Mesothelial cell of epicardium (in vitro differentiated cells): ENCODE measurements around the gene L3MBTL3. TPM values are rescaled to one million over a fixed set of nuclear protein-coding genes. Genes with fewer than 3 reads are reported as not detected.

Experiments used
- DNase-seq, 2 experiments: peaks; one replicate each; pipeline ENCODE4 v3.0.0; 2021; ENCODE audit warnings: low spot score in 2 of 2; ENCODE audit not compliant: unreplicated experiment in 2 of 2
- H3K27ac Mint-ChIP-seq: 2 replicates; pipeline ENCODE4 v1.8.0; 2021; ENCODE audit warnings: mixed read lengths
- H3K27me3 Mint-ChIP-seq: 2 replicates; pipeline ENCODE4 v1.8.0; 2021; ENCODE audit warnings: low read depth, mixed read lengths
- H3K36me3 Mint-ChIP-seq: 2 replicates; pipeline ENCODE4 v1.8.0; 2021; ENCODE audit warnings: mixed read lengths
- H3K4me1 Mint-ChIP-seq: 2 replicates; pipeline ENCODE4 v1.8.0; 2021; ENCODE audit warnings: mixed read lengths
- H3K4me3 Mint-ChIP-seq: 2 replicates; pipeline ENCODE4 v1.8.0; 2021; ENCODE audit warnings: mild to moderate bottlenecking, moderate library complexity, mixed read lengths
- H3K9me3 Mint-ChIP-seq: 2 replicates; pipeline ENCODE4 v1.8.0; 2021; ENCODE audit warnings: mixed read lengths
- CTCF ChIP-seq: fragments of 200-600 bp; sonication (generic); IDR thresholded peaks from one replicate; pipeline ENCODE4 v1.5.0; 2021; ENCODE audit warnings: antibody characterized with exemption; ENCODE audit not compliant: unreplicated experiment
- total RNA-seq: library from RNA; stranded (reverse); gene quantifications from 3 replicates; pipeline ENCODE4 v1.2.1, GENCODE V29; 2021

The L3MBTL3 gene
- total RNA-seq, 1 donor from 2014 or later = 35.8 TPM

GRCh38 chr6:130118236-130118635 lies 99.9 kb downstream of the L3MBTL3 start:
- Mint-ChIP-seq H3K36me3 (peaks cover 8% of the 10 kb centered on the region), H3K9me3 (no peaks in the 10 kb centered on the region), H3K4me3 (no peak overlapping the region), H3K27ac (no peak overlapping the region), H3K4me1 (no peaks in the 10 kb centered on the region), H3K27me3 (no peaks in the 10 kb centered on the region)
- TF ChIP-seq CTCF = no peak
- no peak for DNase-seq

GRCh38 chr6:130119211-130119610 lies 100.8 kb downstream of the L3MBTL3 start:
- Mint-ChIP-seq H3K9me3 (no peaks in the 10 kb centered on the region), H3K4me1 (no peaks in the 10 kb centered on the region), H3K27ac (no peak overlapping the region), H3K4me3 (no peak overlapping the region), H3K36me3 (peaks cover 13% of the 10 kb centered on the region), H3K27me3 (no peaks in the 10 kb centered on the region)
- TF ChIP-seq CTCF = no peak
- no peak for DNase-seq

- H3K27me3 Mint-ChIP-seq = no peaks in the 10 kb centered on the region
- no peak for TF ChIP-seq CTCF
- H3K4me3 Mint-ChIP-seq = no peak overlapping the region
- DNase-seq = no peak
- H3K27ac Mint-ChIP-seq = no peak overlapping the region
- peaks cover 18% of the 10 kb centered on the region for H3K36me3 Mint-ChIP-seq
- H3K4me1 Mint-ChIP-seq = no peaks in the 10 kb centered on the region
- H3K9me3 Mint-ChIP-seq = no peaks in the 10 kb centered on the region
These were observed 102.3 kb downstream of the L3MBTL3 start for GRCh38 chr6:130120731-130121130.

- Mint-ChIP-seq H3K36me3 (peaks cover 16% of the 10 kb centered on the region), H3K27me3 (no peaks in the 10 kb centered on the region), H3K27ac (no peak overlapping the region), H3K4me1 (no peaks in the 10 kb centered on the region), H3K4me3 (no peak overlapping the region), H3K9me3 (no peaks in the 10 kb centered on the region)
- TF ChIP-seq CTCF = no peak
- no peak for DNase-seq
These were observed 103.9 kb downstream of the L3MBTL3 start for GRCh38 chr6:130122243-130122642.

- Mint-ChIP-seq H3K27me3 (no peaks in the 10 kb centered on the region), H3K4me1 (no peaks in the 10 kb centered on the region), H3K27ac (no peak overlapping the region), H3K36me3 (peaks cover 14% of the 10 kb centered on the region), H3K4me3 (no peak overlapping the region), H3K9me3 (no peaks in the 10 kb centered on the region)
- DNase-seq = no peak
- TF ChIP-seq CTCF = no peak
These were observed 108.8 kb downstream of the L3MBTL3 start for GRCh38 chr6:130127195-130127594.

GRCh38 chr6:130128326-130128725 lies 109.9 kb downstream of the L3MBTL3 start:
- H3K9me3 Mint-ChIP-seq = no peaks in the 10 kb centered on the region

More at GRCh38 chr6:130128326-130128725, 109.9 kb downstream of the L3MBTL3 start:
- Mint-ChIP-seq H3K27me3 (no peaks in the 10 kb centered on the region), H3K4me3 (no peak overlapping the region), H3K27ac (no peak overlapping the region), H3K4me1 (no peaks in the 10 kb centered on the region), H3K36me3 (peaks cover 14% of the 10 kb centered on the region)
- no peak for DNase-seq
- no peak for TF ChIP-seq CTCF
